Loucy (cell line): ENCODE measurements around the gene MIA2.

Experiments
- EZH2phosphoT487 ChIP-seq: fragments of 200-600 bp; IDR thresholded peaks from 2 replicates; pipeline ENCODE4 v1.6.1; 2018; ENCODE audit warnings: antibody characterized with exemption, mild to moderate bottlenecking, moderate library complexity, borderline replicate concordance
- TF ChIP-seq, protein P1 (sequence below): fragments of 200-600 bp; sonication (generic); conservative IDR thresholded peaks from 2 replicates; pipeline ENCODE4 v1.5.1; 2014; ENCODE audit warnings: mild to moderate bottlenecking, antibody characterized with exemption, low read length

GRCh38 chr14:39307815-39308214 lies 74.1 kb downstream of the MIA2 start:
- TF ChIP-seq, protein P1, sequence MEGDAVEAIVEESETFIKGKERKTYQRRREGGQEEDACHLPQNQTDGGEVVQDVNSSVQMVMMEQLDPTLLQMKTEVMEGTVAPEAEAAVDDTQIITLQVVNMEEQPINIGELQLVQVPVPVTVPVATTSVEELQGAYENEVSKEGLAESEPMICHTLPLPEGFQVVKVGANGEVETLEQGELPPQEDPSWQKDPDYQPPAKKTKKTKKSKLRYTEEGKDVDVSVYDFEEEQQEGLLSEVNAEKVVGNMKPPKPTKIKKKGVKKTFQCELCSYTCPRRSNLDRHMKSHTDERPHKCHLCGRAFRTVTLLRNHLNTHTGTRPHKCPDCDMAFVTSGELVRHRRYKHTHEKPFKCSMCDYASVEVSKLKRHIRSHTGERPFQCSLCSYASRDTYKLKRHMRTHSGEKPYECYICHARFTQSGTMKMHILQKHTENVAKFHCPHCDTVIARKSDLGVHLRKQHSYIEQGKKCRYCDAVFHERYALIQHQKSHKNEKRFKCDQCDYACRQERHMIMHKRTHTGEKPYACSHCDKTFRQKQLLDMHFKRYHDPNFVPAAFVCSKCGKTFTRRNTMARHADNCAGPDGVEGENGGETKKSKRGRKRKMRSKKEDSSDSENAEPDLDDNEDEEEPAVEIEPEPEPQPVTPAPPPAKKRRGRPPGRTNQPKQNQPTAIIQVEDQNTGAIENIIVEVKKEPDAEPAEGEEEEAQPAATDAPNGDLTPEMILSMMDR, result no peak
- TF ChIP-seq EZH2phosphoT487, result no peak
